Endothelial cell (in vitro differentiated cells): ENCODE results near the gene TPP1. TPM values are rescaled to one million over a fixed set of nuclear protein-coding genes. Genes with fewer than 3 reads are reported as not detected.
A peak's percentile ranks its signal among the peaks of the same experiment; 100 is the strongest.

Experiments used
- DNase-seq: peaks from one replicate; pipeline ENCODE4 v3.0.0; 2021; ENCODE audit warnings: low spot score
- H3K27ac Mint-ChIP-seq: one replicate; pipeline ENCODE4 v1.8.0; 2021; ENCODE audit warnings: mixed read lengths, inconsistent platforms; ENCODE audit not compliant: unreplicated experiment
- H3K27me3 Mint-ChIP-seq: one replicate; pipeline ENCODE4 v1.8.0; 2021; ENCODE audit warnings: mild to moderate bottlenecking, moderate library complexity, mixed read lengths, inconsistent platforms; ENCODE audit not compliant: unreplicated experiment
- H3K36me3 Mint-ChIP-seq: one replicate; pipeline ENCODE4 v1.8.0; 2021; ENCODE audit warnings: mild to moderate bottlenecking, low read depth, mixed read lengths, inconsistent platforms; ENCODE audit not compliant: unreplicated experiment
- H3K4me1 Mint-ChIP-seq: one replicate; pipeline ENCODE4 v1.8.0; 2021; ENCODE audit warnings: mild to moderate bottlenecking, mixed read lengths, inconsistent platforms; ENCODE audit not compliant: unreplicated experiment
- H3K4me3 Mint-ChIP-seq: one replicate; pipeline ENCODE4 v1.8.0; 2021; ENCODE audit warnings: mild to moderate bottlenecking, mixed read lengths, inconsistent platforms; ENCODE audit not compliant: unreplicated experiment
- H3K9me3 Mint-ChIP-seq: one replicate; pipeline ENCODE4 v1.8.0; 2021; ENCODE audit warnings: mixed read lengths, inconsistent platforms; ENCODE audit not compliant: unreplicated experiment
- CTCF ChIP-seq: fragments of 200-600 bp; sonication (generic); IDR thresholded peaks from one replicate; pipeline ENCODE4 v1.5.0; 2021; ENCODE audit warnings: antibody characterized with exemption; ENCODE audit not compliant: unreplicated experiment
- total RNA-seq: library from RNA; stranded (reverse); fragmentation: NEBNext Ultra II Directional; extraction: Animal tissue kit (Norgen Biotek cat#: 25700); gene quantifications from one replicate; pipeline ENCODE4 v1.2.1, GENCODE V29; 2021; ENCODE audit not compliant: unreplicated experiment

Gene TPP1
- total RNA-seq, 1 donor from 2014 or later: 52.9 TPM

- Mint-ChIP-seq H3K36me3 (no peaks in the 10 kb centered on the region), H3K4me1 (peaks cover 11% of the 10 kb centered on the region), H3K9me3 (no peaks in the 10 kb centered on the region), H3K4me3 (peak overlapping the region; percentile 91), H3K27me3 (peaks cover 4% of the 10 kb centered on the region), H3K27ac (peak overlapping the region; percentile 33)
- TF ChIP-seq CTCF: no peak
- DNase-seq: no peak
Measured at GRCh38 chr11:6656936-6657335, 37.7 kb upstream of the TPP1 start.

GRCh38 chr11:6656584-6656915, 37.3 kb upstream of the TPP1 start:
- Mint-ChIP-seq H3K4me3 (peak overlapping the region; percentile 91), H3K27ac (peak overlapping the region; percentile 33), H3K27me3 (peaks cover 4% of the 10 kb centered on the region), H3K36me3 (no peaks in the 10 kb centered on the region), H3K4me1 (peaks cover 11% of the 10 kb centered on the region), H3K9me3 (no peaks in the 10 kb centered on the region)
- no peak for TF ChIP-seq CTCF
- no peak for DNase-seq

- Mint-ChIP-seq H3K27ac (peak within 1 kb of the TSS; percentile 33), H3K9me3 (no peaks in the 10 kb centered on the region), H3K36me3 (no peaks in the 10 kb centered on the region), H3K4me1 (peaks cover 11% of the 10 kb centered on the region), H3K4me3 (peak within 1 kb of the TSS; percentile 91), H3K27me3 (peaks cover 4% of the 10 kb centered on the region)
- peak; percentile 65 for DNase-seq
- TF ChIP-seq CTCF: no peak
Measured at GRCh38 chr11:6655790-6656583, 36.8 kb upstream of the TPP1 start, which contains the start of gene DCHS1. Gene DCHS1 (minus strand): TSS chr11:6655809. CDS start chr11:6641613, 14,196 bp downstream.

GRCh38 chr11:6655020-6655789, 36.0 kb upstream of the TPP1 start:
- peak; percentile 38 for DNase-seq
- no peaks in the 10 kb centered on the region for H3K36me3 Mint-ChIP-seq

More at GRCh38 chr11:6655020-6655789, 36.0 kb upstream of the TPP1 start:
- H3K27ac Mint-ChIP-seq: no peak overlapping the region
- no peaks in the 10 kb centered on the region for H3K9me3 Mint-ChIP-seq
- peaks cover 11% of the 10 kb centered on the region for H3K4me1 Mint-ChIP-seq
- TF ChIP-seq CTCF: no peak
- no peak overlapping the region for H3K4me3 Mint-ChIP-seq
- peaks cover 4% of the 10 kb centered on the region for H3K27me3 Mint-ChIP-seq
